GM15510 (cell line): ENCODE measurements around the gene UBP1.

Source experiments
- POLR2A ChIP-seq: IDR thresholded peaks from 3 replicates; pipeline ENCODE4 v1.6.1; 2011; ENCODE audit warnings: borderline replicate concordance; ENCODE audit not compliant: insufficient read length; ENCODE audit errors: extremely low read depth

Gene UBP1

DNA sequence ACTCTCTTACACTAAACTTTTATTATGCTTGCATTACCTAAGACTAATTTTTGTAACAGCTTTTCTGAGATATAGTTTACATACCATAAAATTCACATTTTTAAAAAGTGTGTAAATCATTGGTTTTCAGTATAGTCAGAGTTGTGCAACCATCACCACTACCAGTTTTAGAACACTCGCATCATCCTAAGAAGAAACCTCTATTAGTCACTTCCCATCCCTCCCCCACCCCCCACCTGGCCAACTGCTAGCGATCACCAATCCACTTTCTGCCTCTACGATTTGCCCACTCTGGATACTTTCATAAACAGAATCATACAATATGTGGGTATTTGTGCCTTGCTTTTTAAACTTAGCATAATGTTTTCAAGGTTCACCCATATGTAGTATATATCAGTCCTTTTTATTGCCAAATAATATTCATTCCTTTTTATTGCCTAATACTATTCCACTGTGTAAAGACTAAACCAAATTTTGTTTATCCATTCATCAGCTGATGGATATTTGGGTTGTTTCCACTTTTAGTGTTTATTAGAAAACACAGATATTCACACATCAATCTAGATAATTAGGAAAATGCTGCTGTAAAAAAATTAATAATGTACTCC lies 23.0 kb downstream of the UBP1 start:
- TF ChIP-seq POLR2A, result no peak

DNA sequence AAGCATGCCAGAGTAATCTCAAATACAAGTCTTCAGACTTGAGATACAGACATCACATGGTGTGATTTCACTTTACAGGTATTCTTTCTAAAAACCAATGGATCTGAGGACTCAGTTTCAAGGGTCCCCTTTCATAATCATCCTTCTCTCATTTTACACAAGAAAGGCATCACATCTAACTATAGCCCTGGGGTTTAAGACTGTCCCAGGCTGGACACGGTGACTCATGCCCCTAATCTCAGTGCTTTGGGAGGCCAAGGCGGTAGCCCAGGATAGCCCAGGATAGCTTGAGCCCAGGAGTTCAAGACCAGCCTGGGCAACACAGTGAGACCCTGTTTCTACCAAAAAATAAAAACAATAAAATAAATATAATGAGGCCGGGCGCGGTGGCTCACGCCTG lies 36.4 kb downstream of the UBP1 start:
- no peak for TF ChIP-seq POLR2A

DNA sequence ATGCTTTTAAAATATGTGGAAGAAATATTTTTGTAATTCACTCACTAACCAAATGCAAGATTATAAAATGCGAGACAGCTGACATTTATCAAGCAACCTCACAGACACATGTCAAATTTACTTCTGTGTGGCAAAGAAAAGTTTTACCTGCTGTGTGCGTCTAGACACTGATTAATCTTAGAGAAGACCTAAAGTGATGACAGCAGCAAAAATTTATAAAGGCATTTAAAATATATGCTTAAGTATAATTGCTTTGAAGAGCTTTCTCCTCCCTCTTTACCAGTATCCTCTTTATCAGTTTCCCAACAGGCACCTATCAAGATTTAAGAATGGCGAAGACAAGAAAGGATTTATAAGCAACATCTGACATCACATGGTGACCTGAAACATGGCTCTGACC lies 37.3 kb downstream of the UBP1 start:
- no peak for TF ChIP-seq POLR2A

DNA sequence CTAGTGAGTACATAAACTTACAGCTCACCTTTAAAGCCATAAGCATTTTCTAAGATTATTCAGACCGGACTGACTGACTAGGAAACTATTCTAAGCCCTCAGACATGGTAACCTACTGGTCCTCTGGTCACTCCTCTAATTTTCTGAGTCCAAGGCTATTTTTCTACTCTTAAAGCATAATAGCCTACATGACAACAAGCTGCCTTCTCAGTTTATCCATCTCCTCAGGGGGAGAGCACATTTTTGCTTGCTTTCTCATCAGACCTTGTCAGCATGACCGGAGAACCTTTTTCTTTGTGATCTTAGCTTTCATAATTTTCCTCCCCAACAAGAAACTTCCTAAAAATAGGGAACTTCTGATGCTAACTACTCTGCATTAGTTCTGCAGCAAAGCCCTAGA lies 38.4 kb downstream of the UBP1 start:
- no peak for TF ChIP-seq POLR2A

DNA sequence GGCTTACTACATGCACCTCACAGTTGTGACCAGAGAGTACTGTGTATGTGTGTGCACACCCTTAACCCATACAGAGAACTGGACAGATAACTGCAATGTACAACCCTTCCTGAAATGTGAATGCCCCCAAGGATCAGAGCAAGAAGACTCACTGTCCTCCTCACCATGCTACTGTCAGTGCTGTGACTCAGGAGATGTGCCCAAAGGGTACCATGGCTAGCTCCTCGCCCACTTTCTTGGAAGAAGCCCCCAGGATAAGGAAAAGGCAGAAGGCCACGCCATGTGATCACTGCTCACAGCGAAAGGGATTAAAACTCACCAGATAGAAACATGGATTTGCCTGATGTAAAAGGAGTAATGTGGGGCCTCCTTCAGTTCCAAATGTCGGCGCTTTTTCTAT lies 41.8 kb downstream of the UBP1 start:
- no peak for TF ChIP-seq POLR2A

DNA sequence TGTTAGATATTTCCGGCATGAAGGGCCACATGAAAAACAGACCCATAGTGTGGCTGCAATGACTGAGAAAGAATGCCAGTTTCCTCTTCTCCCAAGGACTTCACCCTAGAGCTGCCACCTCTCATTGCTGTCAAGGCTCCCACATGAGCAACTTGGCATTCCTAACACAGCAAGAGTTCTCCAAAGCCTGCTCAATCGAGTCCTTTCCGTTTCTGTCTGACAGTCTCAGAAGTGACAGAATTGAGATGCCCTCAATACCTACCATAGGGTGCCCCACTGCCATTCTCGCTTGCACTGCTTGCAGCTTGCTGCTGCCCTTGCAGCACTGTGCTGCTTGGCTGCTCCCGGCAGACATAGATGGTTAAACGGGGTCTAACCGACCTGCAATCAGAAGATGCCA lies 44.3 kb downstream of the UBP1 start:
- TF ChIP-seq POLR2A, result no peak

DNA sequence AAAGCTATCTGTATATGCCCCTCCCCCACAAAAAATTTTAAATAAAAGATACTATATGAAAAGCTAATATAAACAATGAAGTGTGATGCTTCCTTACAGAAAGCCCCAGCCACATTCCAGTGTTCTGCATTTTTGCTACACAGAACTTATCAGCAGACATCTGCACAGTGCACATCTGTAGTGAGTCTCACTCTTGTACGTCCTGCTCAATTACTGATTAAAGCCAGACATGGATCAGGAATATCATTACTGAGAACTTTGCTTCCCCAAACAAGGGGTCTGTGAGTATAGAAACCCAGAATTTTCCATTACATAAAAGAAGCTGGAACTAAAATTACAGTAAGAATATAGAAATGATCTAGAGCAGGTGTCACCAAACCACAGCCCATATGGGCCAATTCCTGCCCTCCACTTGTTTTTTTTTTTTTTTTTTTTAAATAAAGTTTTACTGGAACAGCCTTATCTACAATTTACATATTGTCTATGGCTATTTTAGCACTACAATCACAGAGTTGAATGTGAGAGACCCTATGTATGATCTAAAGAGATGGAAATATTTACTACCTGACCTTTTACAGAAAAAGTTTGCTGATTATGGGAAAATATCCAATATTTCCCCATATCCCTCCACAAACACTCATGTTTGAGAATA lies 45.7 kb downstream of the UBP1 start:
- TF ChIP-seq POLR2A, result no peak

DNA sequence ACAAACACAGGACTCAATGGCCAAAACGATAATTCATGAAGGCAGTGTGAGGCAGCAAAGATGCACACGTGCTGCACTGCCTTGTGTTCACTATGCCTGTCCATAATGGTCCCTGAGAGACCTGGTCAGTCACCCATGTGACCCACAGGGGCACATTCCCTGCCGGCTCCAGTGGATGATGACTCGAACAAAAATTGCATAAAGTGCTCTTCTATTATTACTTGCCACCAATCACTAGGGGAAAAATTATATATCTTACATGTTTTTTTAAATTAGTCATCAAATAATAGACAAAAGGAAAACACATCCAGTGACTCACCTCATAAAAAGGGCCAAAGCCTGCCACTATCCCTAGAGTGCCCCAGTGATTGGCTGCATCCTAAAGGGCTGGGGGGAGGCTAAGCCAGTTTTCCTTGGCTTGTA lies 47.5 kb downstream of the UBP1 start:
- no peak for TF ChIP-seq POLR2A

DNA sequence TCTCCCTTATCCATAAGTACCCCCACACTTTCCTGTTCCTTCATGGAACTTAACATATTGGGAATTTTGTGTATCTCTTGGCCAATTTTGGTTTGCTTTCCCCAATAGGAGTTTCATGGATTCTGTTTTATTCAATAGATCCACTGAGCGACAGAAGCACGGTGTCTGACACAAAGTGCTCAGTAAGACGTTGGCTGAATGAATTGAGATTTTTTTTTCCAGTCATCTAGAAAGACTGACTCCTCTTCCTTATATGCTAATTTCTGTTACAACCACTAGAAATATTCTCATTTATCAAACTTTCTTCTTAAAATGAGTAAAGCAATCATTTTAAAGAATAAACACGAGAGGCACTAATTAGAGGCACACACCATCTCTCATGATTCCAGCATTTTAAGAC lies 48.1 kb downstream of the UBP1 start:
- no peak for TF ChIP-seq POLR2A

DNA sequence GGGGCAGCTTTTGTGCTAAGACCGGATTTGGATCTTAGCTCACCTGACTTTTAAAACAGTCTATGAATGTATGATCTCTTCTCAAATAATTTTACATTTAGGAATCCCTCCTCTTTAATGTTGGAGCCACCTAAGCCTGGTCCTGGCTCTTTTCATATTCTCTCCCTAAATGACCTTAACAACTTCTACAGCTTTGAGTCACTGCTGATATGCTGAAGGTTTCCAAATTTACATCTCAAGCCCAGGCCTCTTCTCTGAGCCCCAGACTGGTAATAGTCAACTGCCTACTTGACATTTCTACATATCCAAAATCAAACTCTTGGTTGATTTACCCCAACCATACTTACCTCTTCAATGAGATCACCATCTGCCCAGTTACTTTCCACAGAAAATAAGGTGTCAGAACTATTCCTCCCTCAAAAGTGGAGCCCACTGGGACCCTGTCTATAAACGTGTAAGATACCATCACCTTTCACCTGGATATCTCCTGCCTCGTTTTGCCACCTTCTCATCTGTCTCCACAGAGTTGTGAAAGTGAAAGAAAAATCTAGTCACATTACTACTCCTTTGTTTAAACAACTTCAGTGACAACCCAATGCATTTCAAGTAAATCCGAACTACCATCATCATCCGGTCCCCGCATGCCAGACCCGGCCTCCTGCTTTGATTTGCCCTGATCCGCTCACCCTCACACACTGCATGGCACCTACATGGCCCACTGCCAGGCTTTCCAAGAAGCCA lies 48.8 kb downstream of the UBP1 start:
- TF ChIP-seq POLR2A, result no peak

DNA sequence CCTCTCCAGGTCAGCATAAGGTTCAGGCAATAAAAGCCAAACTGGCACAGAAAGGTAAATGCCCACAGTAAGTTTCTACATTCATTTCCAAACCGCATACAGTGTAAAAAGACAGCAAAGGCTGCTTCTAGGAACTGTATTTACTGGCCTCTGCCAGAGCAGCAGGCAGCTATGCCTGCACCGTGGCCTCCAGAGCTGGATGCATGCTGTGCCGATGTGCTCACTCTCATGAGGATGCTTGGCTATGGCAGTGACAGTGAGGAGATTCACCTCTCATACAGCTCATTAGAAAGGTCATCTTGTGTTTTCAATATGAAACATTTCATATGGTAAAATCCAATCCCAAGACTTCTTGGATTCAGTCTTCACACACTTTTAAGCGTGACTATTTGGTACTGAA lies 50.3 kb downstream of the UBP1 start:
- TF ChIP-seq POLR2A, result no peak

DNA sequence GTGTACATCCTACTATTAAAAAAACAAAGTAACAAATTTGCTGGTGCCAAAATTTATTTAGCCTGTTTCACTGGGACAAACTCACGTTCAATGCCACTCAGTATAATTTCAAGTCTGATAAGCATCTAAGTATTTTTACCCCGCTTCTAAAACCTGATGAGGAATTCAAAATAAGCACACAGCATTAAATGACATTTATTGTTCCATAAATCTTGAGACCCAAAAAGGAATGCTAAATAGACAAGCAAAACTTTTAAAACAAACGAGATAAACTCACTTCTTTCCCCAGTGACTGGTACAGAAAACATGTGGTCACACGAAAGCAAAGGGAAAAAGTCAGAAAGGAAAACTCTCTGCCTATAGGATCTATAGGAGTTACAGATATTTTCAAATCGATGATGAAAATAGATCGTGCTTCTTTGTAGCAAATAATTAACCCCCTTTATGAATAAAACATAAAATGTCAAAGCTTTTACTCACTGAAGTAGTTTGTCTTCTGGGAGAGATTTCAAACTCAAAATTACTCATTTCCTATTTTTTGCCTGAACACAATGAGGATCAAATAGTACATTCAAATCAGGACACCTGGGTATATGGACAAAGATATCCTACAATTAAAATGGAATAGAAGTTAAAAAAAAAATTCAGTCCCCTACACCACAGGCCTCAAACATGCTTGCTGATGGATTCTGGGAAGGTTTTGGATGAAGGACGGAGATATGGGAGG lies 51.7 kb downstream of the UBP1 start:
- no peak for TF ChIP-seq POLR2A

DNA sequence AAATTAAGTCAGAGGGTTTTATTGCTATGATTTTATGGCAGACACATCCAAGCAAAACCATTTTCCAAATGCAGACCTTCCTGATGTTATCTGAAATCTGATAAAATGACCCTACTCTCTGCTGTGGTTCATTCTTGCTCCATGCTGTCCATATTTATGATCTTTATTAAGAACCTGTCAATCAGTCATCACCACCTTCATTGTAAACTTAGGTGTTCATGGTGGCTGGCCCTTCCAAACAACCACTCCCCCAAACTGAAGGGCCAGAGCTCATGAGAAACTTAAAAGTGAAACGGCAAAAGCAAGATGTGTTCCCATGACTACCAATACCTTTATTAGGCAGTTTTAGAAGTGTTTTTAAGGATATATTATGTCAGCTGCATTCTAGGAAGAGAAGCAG lies 53.6 kb downstream of the UBP1 start:
- no peak for TF ChIP-seq POLR2A

DNA sequence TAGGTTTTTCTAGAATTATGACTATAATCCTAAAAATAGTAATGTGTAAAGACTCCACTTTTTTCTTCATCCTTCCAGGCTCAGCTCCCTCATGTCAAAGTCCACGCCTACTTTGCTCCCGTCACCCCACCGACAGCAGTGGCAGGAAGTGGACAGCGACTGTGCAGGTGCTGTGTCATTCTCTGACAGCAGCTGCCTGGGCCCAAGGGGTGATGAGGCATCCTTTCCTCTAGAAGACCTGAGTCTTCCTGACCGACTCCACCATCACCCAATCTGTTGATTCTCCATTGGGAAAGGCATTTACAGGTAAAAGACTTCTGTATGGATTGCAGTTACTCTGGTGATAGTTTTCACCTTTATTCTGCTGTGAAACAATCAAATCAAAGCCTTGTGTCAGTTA lies 54.8 kb downstream of the UBP1 start:
- no peak for TF ChIP-seq POLR2A

DNA sequence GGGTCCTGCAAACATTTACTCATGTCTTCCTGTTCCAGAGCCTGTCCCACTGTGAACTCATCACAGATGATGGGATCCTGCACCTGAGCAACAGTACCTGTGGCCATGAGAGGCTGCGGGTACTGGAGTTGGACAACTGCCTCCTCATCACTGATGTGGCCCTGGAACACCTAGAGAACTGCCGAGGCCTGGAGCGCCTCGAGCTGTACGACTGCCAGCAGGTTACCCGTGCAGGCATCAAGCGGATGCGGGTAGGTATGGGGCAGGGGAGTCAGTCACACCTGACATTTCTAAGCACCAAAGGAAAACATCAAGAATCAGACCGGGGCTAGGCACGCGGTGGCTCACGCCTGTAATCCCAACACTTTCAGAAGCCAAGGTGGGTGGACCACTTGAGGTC lies 56.3 kb downstream of the UBP1 start:
- TF ChIP-seq POLR2A, result no peak
